GM18526 (cell line): ENCODE measurements around the gene EEF2K.

Experiments used
- POLR2A ChIP-seq: IDR thresholded peaks from 3 replicates; pipeline ENCODE4 v1.6.1; 2011; ENCODE audit not compliant: insufficient read length; ENCODE audit errors: extremely low read depth

Gene EEF2K

DNA sequence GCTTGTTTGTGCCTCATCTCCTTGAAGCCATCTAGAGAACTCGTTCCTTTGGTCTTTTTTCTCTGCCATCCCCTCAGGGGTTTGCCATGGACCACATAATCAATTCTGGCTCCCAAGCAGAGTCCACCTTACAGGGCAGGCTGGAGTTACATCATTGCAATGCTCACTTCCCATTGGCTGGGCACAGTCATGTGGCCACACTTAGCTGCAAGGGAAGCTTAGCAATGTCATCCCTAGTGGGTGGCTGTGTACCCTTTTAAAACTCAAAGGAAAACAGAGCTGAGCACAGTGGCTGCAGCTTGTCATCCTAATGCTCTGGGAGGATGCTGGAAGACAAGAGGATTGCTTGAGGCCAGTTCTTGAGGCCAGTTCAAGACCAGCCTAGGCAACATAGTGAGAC, 49.3 kb downstream of the EEF2K start:
- TF ChIP-seq POLR2A: no peak

GRCh38 chr16:22257440-22257839, 51.4 kb downstream of the EEF2K start:
- no peak for TF ChIP-seq POLR2A

DNA sequence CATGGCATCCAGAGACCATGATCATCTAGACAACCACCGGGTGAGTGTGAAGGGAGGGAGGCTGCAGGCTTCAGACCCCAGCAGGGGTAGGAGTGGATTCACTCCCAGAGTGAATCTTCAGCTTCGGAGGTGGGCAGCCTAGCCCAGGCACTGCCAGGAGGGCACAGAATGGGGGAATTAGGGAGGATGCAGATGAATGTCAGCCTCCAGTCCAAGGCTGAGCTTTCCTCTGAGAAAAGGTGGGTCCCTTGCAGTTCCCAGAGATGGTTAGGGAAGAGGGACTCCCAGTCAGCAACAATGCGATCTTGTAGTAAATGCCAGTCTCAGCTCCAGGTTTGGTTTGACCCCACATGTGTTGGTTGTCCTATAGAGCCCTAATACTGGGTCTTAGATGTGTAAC, 54.4 kb downstream of the EEF2K start:
- TF ChIP-seq POLR2A: no peak

- TF ChIP-seq POLR2A: no peak
Measured at GRCh38 chr16:22262460-22262859, 56.4 kb downstream of the EEF2K start.

DNA sequence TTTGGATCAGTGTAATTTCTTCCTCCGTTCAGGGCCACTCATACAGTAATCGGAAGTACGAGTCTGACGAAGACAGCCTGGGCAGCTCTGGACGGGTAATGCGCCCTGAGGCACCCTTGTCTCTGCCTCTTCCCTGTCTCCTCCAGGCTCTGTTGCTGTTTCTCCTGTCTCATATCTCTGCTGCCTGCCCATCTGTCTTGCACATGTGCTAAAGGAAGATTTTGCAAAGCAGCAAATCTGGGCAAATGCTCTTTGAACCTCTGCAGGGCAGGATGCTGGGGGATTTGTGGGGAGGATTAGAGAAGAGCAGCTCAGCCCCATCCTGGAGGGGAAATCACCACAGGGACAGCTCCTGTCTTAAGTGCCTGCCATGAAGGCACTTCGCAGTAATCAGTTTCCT, 58.7 kb downstream of the EEF2K start:
- no peak for TF ChIP-seq POLR2A

GRCh38 chr16:22265351-22265750, 59.3 kb downstream of the EEF2K start:
- no peak for TF ChIP-seq POLR2A

DNA sequence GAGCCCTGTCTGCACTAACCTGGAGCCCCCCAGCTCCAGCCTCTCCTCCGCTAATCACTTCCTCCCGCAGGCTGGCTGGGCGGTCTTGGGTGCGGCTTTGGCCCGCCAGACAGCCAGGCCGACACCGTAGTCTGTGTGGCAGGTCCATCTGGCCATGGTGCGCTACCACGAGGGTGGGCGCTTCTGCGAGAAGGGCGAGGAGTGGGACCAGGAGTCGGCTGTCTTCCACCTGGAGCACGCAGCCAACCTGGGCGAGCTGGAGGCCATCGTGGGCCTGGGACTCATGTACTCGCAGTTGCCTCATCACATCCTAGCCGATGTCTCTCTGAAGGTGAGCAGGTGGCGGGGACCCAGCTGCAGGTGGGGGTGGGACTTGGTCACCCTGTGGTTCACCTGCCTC, 60.5 kb downstream of the EEF2K start:
- no peak for TF ChIP-seq POLR2A

GRCh38 chr16:22267764-22268163, 61.7 kb downstream of the EEF2K start:
- no peak for TF ChIP-seq POLR2A

GRCh38 chr16:22270525-22270924, 64.4 kb downstream of the EEF2K start:
- no peak for TF ChIP-seq POLR2A

DNA sequence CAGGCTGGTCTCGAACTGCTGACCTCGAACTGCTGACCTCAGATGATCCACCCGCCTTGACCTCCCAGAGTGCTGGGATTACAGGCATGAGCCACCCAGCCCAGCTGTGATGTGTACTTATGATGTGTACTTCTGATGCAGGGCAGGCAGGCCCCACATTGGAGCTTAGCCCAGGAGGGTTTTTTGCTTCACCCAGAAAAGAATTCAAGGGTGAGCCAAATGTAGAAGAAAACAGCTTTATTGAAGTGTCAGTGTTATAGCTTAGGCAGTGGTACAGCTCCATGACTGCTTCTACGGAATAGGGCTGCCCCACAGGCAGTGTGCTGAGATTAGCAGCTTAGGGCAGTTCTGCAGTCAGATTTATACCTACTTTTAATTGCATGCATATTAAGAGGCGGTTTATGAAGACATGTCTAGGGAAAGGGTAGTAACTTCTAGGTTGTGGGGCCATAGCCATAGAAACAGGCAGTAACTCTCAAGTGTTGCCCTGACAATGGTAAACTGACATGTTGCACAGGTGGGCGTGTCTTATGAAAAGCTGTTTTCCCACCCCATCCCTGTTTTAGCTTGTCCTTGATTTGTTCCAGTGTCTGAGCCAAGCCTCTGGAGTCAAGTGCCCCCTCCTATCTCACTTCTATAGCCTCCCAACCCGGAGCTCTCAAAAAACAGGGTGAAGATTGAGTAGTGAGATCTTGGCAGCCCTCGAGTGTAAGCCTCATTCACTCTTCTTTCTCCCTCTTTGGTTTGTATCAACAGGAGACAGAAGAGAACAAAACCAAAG, 67.0 kb downstream of the EEF2K start:
- no peak for TF ChIP-seq POLR2A

GRCh38 chr16:22274916-22275315, 68.8 kb downstream of the EEF2K start:
- TF ChIP-seq POLR2A: no peak

GRCh38 chr16:22278441-22279230, 72.6 kb downstream of the EEF2K start:
- no peak for TF ChIP-seq POLR2A

DNA sequence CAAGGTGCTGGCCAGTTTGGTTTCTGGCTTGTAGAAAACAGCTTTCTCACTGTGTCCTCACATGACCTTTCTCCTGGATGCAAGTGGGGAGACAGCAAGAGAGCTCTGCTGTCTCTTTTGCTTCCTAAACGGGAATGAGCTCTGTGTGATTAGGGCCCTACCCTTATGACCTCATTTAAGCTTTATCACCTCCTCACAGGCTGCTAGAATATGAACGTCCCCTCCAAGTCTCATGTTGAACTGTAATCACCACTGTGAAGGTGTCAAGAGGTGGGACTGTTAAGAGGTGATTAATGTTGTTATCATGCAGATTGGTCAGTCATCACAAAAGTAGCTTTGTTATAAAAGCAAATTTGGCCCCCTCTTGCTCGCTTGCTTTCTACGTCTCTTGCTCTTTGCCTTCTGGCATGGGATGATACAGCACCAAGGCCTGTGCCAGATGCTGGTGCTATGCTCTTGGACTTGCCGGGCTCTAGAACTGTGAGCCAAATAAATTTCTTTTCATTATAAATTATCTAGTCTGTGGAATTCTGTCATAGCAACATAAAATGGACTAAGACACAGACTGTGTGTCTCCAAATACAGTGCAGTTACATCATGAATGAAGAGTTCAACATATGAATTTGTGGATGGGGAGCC, 76.3 kb downstream of the EEF2K start:
- TF ChIP-seq POLR2A: no peak

DNA sequence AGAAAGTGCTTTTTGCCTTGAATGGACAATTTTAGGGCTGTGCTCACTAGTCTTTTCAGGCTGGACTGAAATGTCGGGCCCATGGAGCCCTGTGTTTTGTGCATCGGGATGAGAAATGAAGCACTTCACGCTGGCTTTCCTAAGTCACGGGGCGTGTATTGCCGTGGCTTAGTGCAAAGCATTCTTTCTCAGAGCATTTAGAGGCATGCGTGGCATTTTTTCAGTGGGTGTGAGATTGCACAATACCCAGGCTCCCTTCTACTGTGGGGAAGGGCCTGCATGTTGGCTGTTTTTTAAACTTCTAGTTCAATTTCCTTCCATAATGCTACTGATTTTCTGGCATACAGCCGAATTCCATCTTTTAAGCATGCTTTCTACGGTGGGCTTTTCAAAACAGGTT, 78.6 kb downstream of the EEF2K start:
- TF ChIP-seq POLR2A: no peak

DNA sequence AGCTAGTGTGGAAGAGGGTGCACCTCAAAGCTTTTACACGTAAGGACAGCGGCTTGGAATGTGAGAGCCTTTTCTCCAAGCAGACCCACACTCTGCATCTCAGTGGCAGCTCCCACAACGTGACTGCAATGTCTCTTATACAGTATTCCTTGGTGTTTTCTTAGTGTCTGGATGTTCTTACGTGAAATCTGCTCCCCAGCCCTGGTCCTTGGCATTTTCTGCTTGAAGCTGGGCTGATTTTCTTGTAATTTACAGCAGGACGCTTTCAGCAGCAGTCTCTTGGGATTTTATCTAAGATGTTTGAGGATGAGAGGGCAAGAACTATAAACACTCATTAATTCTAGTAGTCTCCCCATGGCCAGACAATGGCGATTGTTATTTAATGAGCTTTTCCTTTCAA, 79.0 kb downstream of the EEF2K start:
- TF ChIP-seq POLR2A: no peak

- TF ChIP-seq POLR2A: no peak
Measured at GRCh38 chr16:22291020-22291419, 84.9 kb downstream of the EEF2K start.
